ENCODE results near the gene IDH2. TPM values are rescaled to one million over a fixed set of nuclear protein-coding genes. Genes with fewer than 3 reads are reported as not detected.
A peak's percentile ranks its signal among the peaks of the same experiment; 100 is the strongest.

IDH2 gene
- total RNA-seq, 1 experiment from 2014 or later = 48.1 TPM

DNA sequence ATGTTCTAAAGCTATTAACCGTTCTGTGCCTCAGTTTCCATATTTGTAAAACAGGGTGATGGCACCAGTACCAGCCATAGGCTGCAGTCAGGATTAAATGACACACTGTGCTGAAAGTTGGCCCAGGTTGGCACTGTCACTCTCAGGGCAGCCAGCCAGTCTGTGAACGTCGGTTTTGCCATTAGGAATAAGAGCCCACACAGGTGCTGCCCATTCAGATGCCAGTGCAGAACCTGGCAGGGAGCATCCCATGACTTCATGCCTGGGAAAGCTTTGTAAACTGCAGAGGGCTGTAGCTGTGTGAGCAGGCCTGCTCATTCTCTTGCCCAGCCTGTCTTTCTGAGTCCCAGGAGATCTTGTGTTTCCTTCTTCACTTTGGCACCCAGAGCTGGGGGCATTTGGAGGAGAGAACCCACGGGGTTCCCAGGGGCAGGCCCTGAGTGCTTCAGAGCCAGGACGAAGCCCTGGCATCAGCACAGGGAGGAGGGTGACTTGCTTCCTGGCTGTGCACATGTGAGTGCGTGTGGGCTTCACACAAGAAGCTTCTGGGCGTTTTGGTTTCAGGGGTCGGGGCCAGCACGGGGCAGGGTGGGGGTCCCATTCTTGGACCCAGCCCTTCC is 54.2 kb downstream of the IDH2 start:
- intact Hi-C loops (cut with micrococcal nuclease) = no loop called here
- CTCF ChIA-PET = no interaction called here

GRCh38 chr15:90046911-90047392 is 55.3 kb downstream of the IDH2 start:
- ChIA-PET POLR2A (no interaction called here), CTCF (no interaction called here), RAD21 (ENCODE audit: low non-redundant PET in 1 of 2, low total read pairs in 2 of 2, uncharacterized antibody in 2 of 2, unreplicated experiment in 2 of 2) (no interaction called here)
- no peak overlapping the region for H3K9ac ChIP-seq (ENCODE audit: low read length)
- peaks cover 11 to 15% of the 10 kb centered on the region in 2 experiments; a peak in 2 of 4 replicates for H3K4me1 ChIP-seq (ENCODE audit: control insufficient read depth in 1 of 2, insufficient read depth in 2 of 2, low read length in 2 of 2)
- no peaks in the 10 kb centered on the region for H3K36me3 ChIP-seq (ENCODE audit: control insufficient read depth in 1 of 2, insufficient read depth in 2 of 2, low read length in 2 of 2)
- no peak overlapping the region for H2AFZ ChIP-seq (ENCODE audit: low read depth, low read length, poor library complexity, severe bottlenecking)
- H3K27ac ChIP-seq (ENCODE audit: low read depth, low read length) = no peak overlapping the region
- BruUV-seq (replicated peaks) = no TSS peak
- TF ChIP-seq POLR2AphosphoS5 (IDR thresholded peaks at IDR 0.05; ENCODE audit: low read depth, low read length) (0 out of 2 replicates have a peak, but pooled peaks have one; percentile 16), SP1 (IDR thresholded peaks at IDR 0.05; ENCODE audit: low read depth) (peak; percentile 65), CBX3 (IDR thresholded peaks at IDR 0.05; ENCODE audit: low read depth) (no peak)
- no peaks in the 10 kb centered on the region for H3K79me2 ChIP-seq (ENCODE audit: insufficient read depth, low read length)
- peak overlapping the region; percentile 28 for H3K4me2 ChIP-seq (ENCODE audit: low read length)
- H3K9me3 ChIP-seq (ENCODE audit: control insufficient read depth in 1 of 2, insufficient read depth in 1 of 2, low read depth in 1 of 2, low read length in 2 of 2) = no peaks in the 10 kb centered on the region
- intact Hi-C loops (cut with micrococcal nuclease) = no loop called here
- no peaks in the 10 kb centered on the region for H4K20me1 ChIP-seq (ENCODE audit: insufficient read depth)
- DNase-seq (ENCODE audit: low read depth, low spot score) = no peak
- H3K4me3 ChIP-seq (replicated peaks in 1 of 2; ENCODE audit: low read depth in 1 of 2, low read length in 2 of 2) = no peak overlapping the region
- ATAC-seq = peak; percentile 49; the same call in 1 of the 2 replicates
- H3K27me3 ChIP-seq (ENCODE audit: insufficient read depth, low read length) = no peaks in the 10 kb centered on the region
- no peaks in the 10 kb centered on the region for H3K9me2 ChIP-seq (ENCODE audit: insufficient read depth)

More for the DNA sequence above, 54.2 kb downstream of the IDH2 start:
- no peaks in the 10 kb centered on the region for H3K27me3 ChIP-seq (ENCODE audit: insufficient read depth, low read length)
- H3K79me2 ChIP-seq (ENCODE audit: insufficient read depth, low read length) = no peaks in the 10 kb centered on the region
- no peaks in the 10 kb centered on the region for H4K20me1 ChIP-seq (ENCODE audit: insufficient read depth)
- BruUV-seq (replicated peaks) = no TSS peak
- TF ChIP-seq, protein P1, sequence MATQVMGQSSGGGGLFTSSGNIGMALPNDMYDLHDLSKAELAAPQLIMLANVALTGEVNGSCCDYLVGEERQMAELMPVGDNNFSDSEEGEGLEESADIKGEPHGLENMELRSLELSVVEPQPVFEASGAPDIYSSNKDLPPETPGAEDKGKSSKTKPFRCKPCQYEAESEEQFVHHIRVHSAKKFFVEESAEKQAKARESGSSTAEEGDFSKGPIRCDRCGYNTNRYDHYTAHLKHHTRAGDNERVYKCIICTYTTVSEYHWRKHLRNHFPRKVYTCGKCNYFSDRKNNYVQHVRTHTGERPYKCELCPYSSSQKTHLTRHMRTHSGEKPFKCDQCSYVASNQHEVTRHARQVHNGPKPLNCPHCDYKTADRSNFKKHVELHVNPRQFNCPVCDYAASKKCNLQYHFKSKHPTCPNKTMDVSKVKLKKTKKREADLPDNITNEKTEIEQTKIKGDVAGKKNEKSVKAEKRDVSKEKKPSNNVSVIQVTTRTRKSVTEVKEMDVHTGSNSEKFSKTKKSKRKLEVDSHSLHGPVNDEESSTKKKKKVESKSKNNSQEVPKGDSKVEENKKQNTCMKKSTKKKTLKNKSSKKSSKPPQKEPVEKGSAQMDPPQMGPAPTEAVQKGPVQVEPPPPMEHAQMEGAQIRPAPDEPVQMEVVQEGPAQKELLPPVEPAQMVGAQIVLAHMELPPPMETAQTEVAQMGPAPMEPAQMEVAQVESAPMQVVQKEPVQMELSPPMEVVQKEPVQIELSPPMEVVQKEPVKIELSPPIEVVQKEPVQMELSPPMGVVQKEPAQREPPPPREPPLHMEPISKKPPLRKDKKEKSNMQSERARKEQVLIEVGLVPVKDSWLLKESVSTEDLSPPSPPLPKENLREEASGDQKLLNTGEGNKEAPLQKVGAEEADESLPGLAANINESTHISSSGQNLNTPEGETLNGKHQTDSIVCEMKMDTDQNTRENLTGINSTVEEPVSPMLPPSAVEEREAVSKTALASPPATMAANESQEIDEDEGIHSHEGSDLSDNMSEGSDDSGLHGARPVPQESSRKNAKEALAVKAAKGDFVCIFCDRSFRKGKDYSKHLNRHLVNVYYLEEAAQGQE (IDR thresholded peaks at IDR 0.05; ENCODE audit: low read depth) = no peak
- no peak for TF ChIP-seq CEBPB (IDR thresholded peaks at IDR 0.05; ENCODE audit: low read depth)
- H3K36me3 ChIP-seq (ENCODE audit: control insufficient read depth in 1 of 2, insufficient read depth in 2 of 2, low read length in 2 of 2) = no peaks in the 10 kb centered on the region
- no peak overlapping the region for H3K9ac ChIP-seq (ENCODE audit: low read length)
- POLR2A ChIA-PET = no interaction called here
- no peak overlapping the region for H3K27ac ChIP-seq (ENCODE audit: low read depth, low read length)
- H3K4me1 ChIP-seq (ENCODE audit: control insufficient read depth in 1 of 2, insufficient read depth in 2 of 2, low read length in 2 of 2) = peaks cover 11 to 15% of the 10 kb centered on the region in 2 experiments; a peak in 2 of 4 replicates
- H3K9me2 ChIP-seq (ENCODE audit: insufficient read depth) = no peaks in the 10 kb centered on the region
- no peak overlapping the region for H3K4me3 ChIP-seq (replicated peaks in 1 of 2; ENCODE audit: low read depth in 1 of 2, low read length in 2 of 2)
- ATAC-seq = no peak
- no peaks in the 10 kb centered on the region for H3K9me3 ChIP-seq (ENCODE audit: control insufficient read depth in 1 of 2, insufficient read depth in 1 of 2, low read depth in 1 of 2, low read length in 2 of 2)
- H3K4me2 ChIP-seq (ENCODE audit: low read length) = no peak overlapping the region
- no peak overlapping the region for H2AFZ ChIP-seq (ENCODE audit: low read depth, low read length, poor library complexity, severe bottlenecking)
- no peak for DNase-seq (ENCODE audit: low read depth, low spot score)
- RAD21 ChIA-PET (ENCODE audit: low non-redundant PET in 1 of 2, low total read pairs in 2 of 2, uncharacterized antibody in 2 of 2, unreplicated experiment in 2 of 2) = no interaction called here
